ENCODE data around the gene PDE6B.

DNA sequence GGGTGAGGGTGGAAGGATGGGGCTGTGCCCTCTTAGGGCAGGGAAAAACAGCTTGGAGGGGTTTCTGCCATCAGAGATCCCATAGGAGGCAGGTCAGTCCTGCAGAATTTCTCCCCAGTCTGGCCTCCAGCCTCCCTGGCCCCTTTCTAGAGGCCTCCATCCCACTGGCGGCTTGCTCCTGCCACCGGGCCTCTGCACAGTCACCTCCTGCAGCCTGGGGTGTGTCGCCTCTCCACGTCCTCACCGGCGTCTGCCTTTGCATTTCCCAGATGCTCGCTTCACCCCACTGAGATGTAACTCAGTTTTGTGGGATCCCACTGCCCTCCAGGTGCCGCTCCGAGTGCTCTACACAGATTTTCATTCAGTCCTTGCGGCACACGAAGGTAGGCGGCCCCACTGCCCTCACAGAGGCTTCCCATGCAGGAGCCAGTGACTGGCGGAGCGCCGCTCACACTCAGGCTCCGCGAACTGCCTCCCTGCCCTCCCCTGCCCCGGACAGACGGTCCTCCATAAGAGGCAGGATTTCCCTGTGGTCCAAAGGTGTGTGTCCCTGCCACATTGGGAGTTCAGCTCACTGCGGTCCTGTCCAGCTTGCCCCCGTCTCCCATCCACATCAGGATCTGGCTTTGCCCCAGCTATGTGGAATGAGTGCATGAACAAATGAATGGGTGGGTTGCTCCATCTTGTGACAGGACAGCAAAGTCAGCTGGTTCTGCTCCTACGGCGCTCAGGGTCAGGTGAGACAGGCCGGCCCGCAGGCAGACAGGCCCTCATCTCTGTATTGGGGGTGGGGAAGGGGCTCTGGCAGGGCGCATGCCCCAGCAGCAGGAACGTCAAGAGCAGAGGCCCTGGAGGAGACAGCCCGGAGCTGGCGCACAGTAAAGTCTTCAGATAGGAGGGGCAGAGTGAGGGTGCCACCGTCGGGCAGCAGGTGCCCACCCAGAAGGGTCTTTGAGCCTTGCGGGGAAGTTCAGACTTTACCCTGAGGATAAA is 46.6 kb upstream of the PDE6B start:
- TF ChIP-seq, protein P1, sequence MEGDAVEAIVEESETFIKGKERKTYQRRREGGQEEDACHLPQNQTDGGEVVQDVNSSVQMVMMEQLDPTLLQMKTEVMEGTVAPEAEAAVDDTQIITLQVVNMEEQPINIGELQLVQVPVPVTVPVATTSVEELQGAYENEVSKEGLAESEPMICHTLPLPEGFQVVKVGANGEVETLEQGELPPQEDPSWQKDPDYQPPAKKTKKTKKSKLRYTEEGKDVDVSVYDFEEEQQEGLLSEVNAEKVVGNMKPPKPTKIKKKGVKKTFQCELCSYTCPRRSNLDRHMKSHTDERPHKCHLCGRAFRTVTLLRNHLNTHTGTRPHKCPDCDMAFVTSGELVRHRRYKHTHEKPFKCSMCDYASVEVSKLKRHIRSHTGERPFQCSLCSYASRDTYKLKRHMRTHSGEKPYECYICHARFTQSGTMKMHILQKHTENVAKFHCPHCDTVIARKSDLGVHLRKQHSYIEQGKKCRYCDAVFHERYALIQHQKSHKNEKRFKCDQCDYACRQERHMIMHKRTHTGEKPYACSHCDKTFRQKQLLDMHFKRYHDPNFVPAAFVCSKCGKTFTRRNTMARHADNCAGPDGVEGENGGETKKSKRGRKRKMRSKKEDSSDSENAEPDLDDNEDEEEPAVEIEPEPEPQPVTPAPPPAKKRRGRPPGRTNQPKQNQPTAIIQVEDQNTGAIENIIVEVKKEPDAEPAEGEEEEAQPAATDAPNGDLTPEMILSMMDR (IDR thresholded peaks at IDR 0.05; ENCODE audit: insufficient read depth, low read length, poor library complexity, severe bottlenecking), result no peak
- TF ChIP-seq EZH2phosphoT487 (conservative IDR thresholded peaks at IDR 0.05; ENCODE audit: low read length), result no peak
